Chondrocyte (in vitro differentiated cells): ENCODE measurements around the gene ZDHHC24. TPM values are rescaled to one million over a fixed set of nuclear protein-coding genes. Genes with fewer than 3 reads are reported as not detected.

Experiments
- DNase-seq: peaks from one replicate; pipeline ENCODE4 v3.0.0; 2021; ENCODE audit warnings: mixed read lengths, low spot score
- H3K27ac Mint-ChIP-seq: one replicate; pipeline ENCODE4 v1.8.0; 2021; ENCODE audit warnings: mild to moderate bottlenecking, moderate library complexity, mixed read lengths; ENCODE audit not compliant: unreplicated experiment
- H3K27me3 Mint-ChIP-seq: 2 replicates; pipeline ENCODE4 v1.8.0; 2021; ENCODE audit warnings: low read depth, mixed read lengths
- H3K36me3 Mint-ChIP-seq: 2 replicates; pipeline ENCODE4 v1.8.0; 2021; ENCODE audit warnings: low read depth, mixed read lengths
- H3K4me1 Mint-ChIP-seq: 2 replicates; pipeline ENCODE4 v1.8.0; 2021; ENCODE audit warnings: low read depth, mild to moderate bottlenecking, mixed read lengths
- H3K4me3 Mint-ChIP-seq: one replicate; pipeline ENCODE4 v1.8.0; 2021; ENCODE audit warnings: mild to moderate bottlenecking, moderate library complexity, mixed read lengths; ENCODE audit not compliant: unreplicated experiment
- H3K9me3 Mint-ChIP-seq: 2 replicates; pipeline ENCODE4 v1.8.0; 2021; ENCODE audit warnings: low read depth, mixed read lengths
- CTCF ChIP-seq: fragments of 200-600 bp; sonication (generic); IDR thresholded peaks from 2 replicates; pipeline ENCODE4 v1.5.0; 2021; ENCODE audit warnings: antibody characterized with exemption, mild to moderate bottlenecking, moderate library complexity
- total RNA-seq: library from RNA; stranded (reverse); gene quantifications from 3 replicates; pipeline ENCODE4 v1.2.1, GENCODE V29; 2021

ZDHHC24 gene
- total RNA-seq, 1 donor from 2014 or later: 13.8 TPM

- Mint-ChIP-seq H3K9me3 (no peaks in the 10 kb centered on the region), H3K4me3 (no peak overlapping the region), H3K27ac (no peak overlapping the region), H3K4me1 (peaks cover 5% of the 10 kb centered on the region), H3K36me3 (peaks cover 5% of the 10 kb centered on the region), H3K27me3 (no peaks in the 10 kb centered on the region)
- TF ChIP-seq CTCF: no peak
- no peak for DNase-seq
Observed at GRCh38 chr11:66484806-66485380, 61.0 kb downstream of the ZDHHC24 start.

- no peaks in the 10 kb centered on the region for H3K27me3 Mint-ChIP-seq
- H3K36me3 Mint-ChIP-seq: no peaks in the 10 kb centered on the region
Observed at GRCh38 chr11:66480117-66480938, 65.5 kb downstream of the ZDHHC24 start, which contains the start of gene DPP3. Gene DPP3, plus strand, starts transcription at chr11:66480434. Its CDS starts 1,767 bp downstream, at chr11:66482201.

GRCh38 chr11:66479394-66480116 lies 66.3 kb downstream of the ZDHHC24 start:
- TF ChIP-seq CTCF: no peak
- Mint-ChIP-seq H3K27me3 (no peaks in the 10 kb centered on the region), H3K4me3 (peak overlapping the region; percentile 99), H3K36me3 (no peaks in the 10 kb centered on the region), H3K27ac (peak overlapping the region; percentile 95), H3K4me1 (peaks cover 18% of the 10 kb centered on the region), H3K9me3 (no peaks in the 10 kb centered on the region)
- DNase-seq: no peak

More at GRCh38 chr11:66480117-66480938, 65.5 kb downstream of the ZDHHC24 start, which contains the start of gene DPP3:
- no peaks in the 10 kb centered on the region for H3K9me3 Mint-ChIP-seq
- H3K27ac Mint-ChIP-seq: peak within 1 kb of the TSS; percentile 95
- peaks cover 18% of the 10 kb centered on the region for H3K4me1 Mint-ChIP-seq
- no peak for TF ChIP-seq CTCF
- peak; percentile 99 for DNase-seq
- peak within 1 kb of the TSS; percentile 99 for H3K4me3 Mint-ChIP-seq

- no peak for DNase-seq
- Mint-ChIP-seq H3K4me1 (peaks cover 18% of the 10 kb centered on the region), H3K36me3 (no peaks in the 10 kb centered on the region), H3K27ac (peak overlapping the region; percentile 95), H3K4me3 (peak overlapping the region; percentile 99), H3K9me3 (no peaks in the 10 kb centered on the region), H3K27me3 (no peaks in the 10 kb centered on the region)
- TF ChIP-seq CTCF: peak; percentile 85
Observed at GRCh38 chr11:66478729-66479393, 67.0 kb downstream of the ZDHHC24 start.
